ENCODE data around the gene CATSPER1.
A peak's percentile ranks its signal among the peaks of the same experiment; 100 is the strongest.

The CATSPER1 gene

DNA sequence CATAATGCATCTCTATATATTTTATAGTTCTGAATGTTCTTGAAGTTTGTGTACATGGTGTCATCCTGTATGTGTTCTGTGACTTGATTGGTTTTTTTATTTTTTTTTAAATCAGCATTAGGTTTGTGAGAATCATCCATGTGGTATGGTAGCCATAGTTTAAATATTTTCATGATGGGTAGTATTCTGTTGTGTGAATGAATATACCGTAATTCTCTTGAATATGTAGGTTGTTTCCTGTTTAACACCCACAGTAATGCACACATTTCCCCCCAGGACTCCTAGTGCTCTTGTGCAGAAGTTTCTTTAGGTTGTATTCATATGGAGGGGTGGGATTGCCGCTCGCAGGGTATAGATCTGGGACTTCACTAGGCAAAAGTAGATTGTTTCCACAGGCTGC lies 45.8 kb upstream of the CATSPER1 start:
- H3K4me1 ChIP-seq (ENCODE audit: low read length): peaks cover 23% of the 10 kb centered on the region
- H3K27ac ChIP-seq (ENCODE audit: low read length): no peak overlapping the region
- no peaks in the 10 kb centered on the region; the same call in 1 of the 2 replicates for H3K79me2 ChIP-seq (ENCODE audit: low read length)
- H3K9ac ChIP-seq (ENCODE audit: low read length): no peak overlapping the region
- TF ChIP-seq EZH2phosphoT487 (IDR thresholded peaks at IDR 0.05; ENCODE audit: low read depth): no peak
- TF ChIP-seq, protein P1, sequence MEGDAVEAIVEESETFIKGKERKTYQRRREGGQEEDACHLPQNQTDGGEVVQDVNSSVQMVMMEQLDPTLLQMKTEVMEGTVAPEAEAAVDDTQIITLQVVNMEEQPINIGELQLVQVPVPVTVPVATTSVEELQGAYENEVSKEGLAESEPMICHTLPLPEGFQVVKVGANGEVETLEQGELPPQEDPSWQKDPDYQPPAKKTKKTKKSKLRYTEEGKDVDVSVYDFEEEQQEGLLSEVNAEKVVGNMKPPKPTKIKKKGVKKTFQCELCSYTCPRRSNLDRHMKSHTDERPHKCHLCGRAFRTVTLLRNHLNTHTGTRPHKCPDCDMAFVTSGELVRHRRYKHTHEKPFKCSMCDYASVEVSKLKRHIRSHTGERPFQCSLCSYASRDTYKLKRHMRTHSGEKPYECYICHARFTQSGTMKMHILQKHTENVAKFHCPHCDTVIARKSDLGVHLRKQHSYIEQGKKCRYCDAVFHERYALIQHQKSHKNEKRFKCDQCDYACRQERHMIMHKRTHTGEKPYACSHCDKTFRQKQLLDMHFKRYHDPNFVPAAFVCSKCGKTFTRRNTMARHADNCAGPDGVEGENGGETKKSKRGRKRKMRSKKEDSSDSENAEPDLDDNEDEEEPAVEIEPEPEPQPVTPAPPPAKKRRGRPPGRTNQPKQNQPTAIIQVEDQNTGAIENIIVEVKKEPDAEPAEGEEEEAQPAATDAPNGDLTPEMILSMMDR (IDR thresholded peaks at IDR 0.05; ENCODE audit: low read depth, low read length): no peak
- H3K4me3 ChIP-seq (ENCODE audit: low read length): no peak overlapping the region
- H3K36me3 ChIP-seq (replicated peaks; ENCODE audit: low read depth, low read length): peaks cover 26% of the 10 kb centered on the region
- peak overlapping the region; percentile 92; the same call in 1 of the 2 replicates for H3K4me2 ChIP-seq (ENCODE audit: low read length)
- H3K27me3 ChIP-seq (ENCODE audit: low read depth, low read length): no peaks in the 10 kb centered on the region
- no peak overlapping the region for H2AFZ ChIP-seq (ENCODE audit: low read depth, low read length)
- H4K20me1 ChIP-seq (ENCODE audit: insufficient read depth, low read length): peaks cover 3% of the 10 kb centered on the region; the same call in 1 of the 2 replicates
- no peaks in the 10 kb centered on the region for H3K9me3 ChIP-seq (ENCODE audit: insufficient read depth, low read length)

DNA sequence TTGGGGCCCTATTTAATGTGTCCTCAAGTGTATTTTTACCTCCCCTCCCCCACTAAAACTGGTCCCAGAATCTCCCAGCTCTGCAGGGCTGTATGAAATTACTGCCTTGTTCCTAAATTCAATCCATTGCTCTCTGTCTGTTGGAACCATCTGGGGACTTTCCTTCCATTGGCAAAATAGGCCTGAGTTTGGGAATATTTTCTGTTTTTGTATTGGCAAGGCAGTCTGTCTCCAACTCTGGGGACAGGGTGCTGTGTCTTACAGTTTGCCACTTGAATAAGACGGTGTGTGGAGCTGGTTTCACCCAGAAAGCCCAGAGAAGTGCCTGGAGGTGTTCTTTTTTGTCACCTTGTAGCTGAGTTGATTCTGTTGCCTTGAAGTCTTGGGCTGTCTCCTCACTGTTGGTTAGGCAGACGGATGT lies 45.1 kb upstream of the CATSPER1 start:
- Histone ChIP-seq H3K4me3 (ENCODE audit: low read length) (peak overlapping the region; percentile 97), H3K27ac (ENCODE audit: low read length) (no peak overlapping the region), H3K36me3 (replicated peaks; ENCODE audit: low read depth, low read length) (peaks cover 33% of the 10 kb centered on the region), H3K9ac (ENCODE audit: low read length) (peak overlapping the region; percentile 80), H3K27me3 (ENCODE audit: low read depth, low read length) (no peaks in the 10 kb centered on the region), H2AFZ (ENCODE audit: low read depth, low read length) (no peak overlapping the region), H3K9me3 (ENCODE audit: insufficient read depth, low read length) (no peaks in the 10 kb centered on the region), H3K4me1 (ENCODE audit: low read length) (peaks cover 23% of the 10 kb centered on the region), H4K20me1 (ENCODE audit: insufficient read depth, low read length) (peaks cover 3% of the 10 kb centered on the region; the same call in 1 of the 2 replicates), H3K4me2 (ENCODE audit: low read length) (peak overlapping the region; percentile 92), H3K79me2 (ENCODE audit: low read length) (no peaks in the 10 kb centered on the region; the same call in 1 of the 2 replicates)
- TF ChIP-seq EZH2phosphoT487 (IDR thresholded peaks at IDR 0.05; ENCODE audit: low read depth): no peak
- TF ChIP-seq, protein P1 (IDR thresholded peaks at IDR 0.05; ENCODE audit: low read depth, low read length): no peak

DNA sequence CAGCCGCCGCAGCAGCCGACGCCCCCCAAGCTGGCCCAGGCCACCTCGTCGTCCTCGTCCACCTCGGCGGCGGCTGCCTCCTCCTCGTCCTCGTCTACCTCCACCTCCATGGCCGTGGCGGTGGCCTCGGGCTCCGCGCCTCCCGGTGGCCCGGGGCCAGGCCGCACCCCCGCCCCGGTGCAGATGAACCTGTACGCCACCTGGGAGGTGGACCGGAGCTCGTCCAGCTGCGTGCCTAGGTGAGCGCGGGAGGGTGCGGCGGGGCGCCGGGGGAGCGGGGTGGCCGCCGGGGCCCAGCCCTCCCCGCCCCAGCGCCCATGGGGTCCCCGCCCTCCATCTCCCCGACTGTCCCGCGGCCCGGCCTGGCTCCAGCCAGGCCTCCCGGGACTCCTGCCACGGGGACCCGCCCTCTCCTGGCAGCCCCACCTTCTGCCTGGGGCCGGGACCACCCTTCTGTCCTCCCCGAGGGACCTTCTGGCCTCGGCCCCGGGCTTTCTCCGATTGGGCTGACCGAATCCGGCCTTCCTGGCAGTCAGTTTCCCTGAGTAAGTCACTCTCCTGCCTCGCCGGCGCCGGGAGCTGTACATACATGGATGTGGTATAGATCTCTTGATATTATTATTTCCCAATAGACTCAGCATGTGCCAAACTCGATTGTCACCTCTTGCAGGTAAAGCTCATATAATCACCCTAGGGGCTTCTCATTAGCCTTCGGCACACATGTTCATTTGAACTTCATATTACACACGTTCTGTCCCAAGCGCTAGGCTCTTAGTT lies 44.5 kb upstream of the CATSPER1 start:
- Histone ChIP-seq H4K20me1 (ENCODE audit: insufficient read depth, low read length) (peaks cover 3% of the 10 kb centered on the region; the same call in 1 of the 2 replicates), H3K4me1 (ENCODE audit: low read length) (peaks cover 23% of the 10 kb centered on the region), H2AFZ (ENCODE audit: low read depth, low read length) (0 out of 2 replicates have a peak overlapping the region, but pooled peaks have one; percentile 31), H3K79me2 (ENCODE audit: low read length) (no peaks in the 10 kb centered on the region; the same call in 1 of the 2 replicates), H3K27me3 (ENCODE audit: low read depth, low read length) (no peaks in the 10 kb centered on the region), H3K9ac (ENCODE audit: low read length) (peak overlapping the region; percentile 80), H3K9me3 (ENCODE audit: insufficient read depth, low read length) (no peaks in the 10 kb centered on the region), H3K36me3 (replicated peaks; ENCODE audit: low read depth, low read length) (peaks cover 38% of the 10 kb centered on the region), H3K4me2 (ENCODE audit: low read length) (peak overlapping the region; percentile 92), H3K27ac (ENCODE audit: low read length) (no peak overlapping the region), H3K4me3 (ENCODE audit: low read length) (peak overlapping the region; percentile 97)
- TF ChIP-seq EZH2phosphoT487 (IDR thresholded peaks at IDR 0.05; ENCODE audit: low read depth): no peak
- TF ChIP-seq, protein P1 (IDR thresholded peaks at IDR 0.05; ENCODE audit: low read depth, low read length): no peak
